ENCODE measurements around the gene ZNF362. TPM values are rescaled to one million over a fixed set of nuclear protein-coding genes. Genes with fewer than 3 reads are reported as not detected.

The ZNF362 gene
- total RNA-seq, 2 donors from 2014 or later, result 27.4 to 41.5 TPM

GRCh38 chr1:33292726-33293340 is 36.5 kb downstream of the ZNF362 start:
- 96 to 97% methylated on average over 10 to 13 of the region's 13 CpGs for whole genome bisulfite sequencing, 2 experiments (ENCODE audit: insufficient coverage in 1 of 2, insufficient read length in 1 of 2)
- no peak overlapping the region for H3K9ac ChIP-seq (ENCODE audit: extremely low read depth, low read length, poor library complexity, severe bottlenecking)
- DNase-seq, result no peak
- peaks cover 7% of the 10 kb centered on the region for H3K9me3 Mint-ChIP-seq
- peaks cover 53% of the 10 kb centered on the region for H3K36me3 Mint-ChIP-seq (ENCODE audit: low read depth)
- H3K27ac ChIP-seq (ENCODE audit: low read depth, low read length), result no peak overlapping the region
- no peaks in the 10 kb centered on the region for H3K4me1 ChIP-seq (ENCODE audit: control insufficient read depth, insufficient read depth, low read length)
- no peak overlapping the region for H3K4me3 Mint-ChIP-seq
- no peak for TF ChIP-seq CTCF (conservative IDR thresholded peaks at IDR 0.05)
- H3K4me1 Mint-ChIP-seq, result no peaks in the 10 kb centered on the region
- no peaks in the 10 kb centered on the region for H3K27me3 ChIP-seq (ENCODE audit: control insufficient read depth, insufficient read depth, low read length, poor library complexity, severe bottlenecking)
- H3K4me3 ChIP-seq (ENCODE audit: low read length), result no peak overlapping the region
- H3K9me3 ChIP-seq (ENCODE audit: control insufficient read depth, low read length), result no peaks in the 10 kb centered on the region
- H3K36me3 ChIP-seq (ENCODE audit: control insufficient read depth, insufficient read depth, low read length), result peaks cover 43% of the 10 kb centered on the region
- no peaks in the 10 kb centered on the region for H3K27me3 Mint-ChIP-seq (ENCODE audit: insufficient read depth)
- no peak overlapping the region for H3K27ac Mint-ChIP-seq

- no peak overlapping the region for H3K4me3 ChIP-seq (ENCODE audit: low read length)
- H3K36me3 Mint-ChIP-seq (ENCODE audit: low read depth), result peaks cover 55% of the 10 kb centered on the region
- no peak overlapping the region for H3K4me3 Mint-ChIP-seq
Measured at GRCh38 chr1:33294071-33295010, 38.0 kb downstream of the ZNF362 start.

GRCh38 chr1:33295023-33295422 is 38.7 kb downstream of the ZNF362 start:
- H3K4me1 Mint-ChIP-seq, result no peaks in the 10 kb centered on the region
- no peak for TF ChIP-seq CTCF (conservative IDR thresholded peaks at IDR 0.05)
- no peak overlapping the region for H3K27ac Mint-ChIP-seq

More at GRCh38 chr1:33294071-33295010, 38.0 kb downstream of the ZNF362 start:
- WGBS, 2 experiments (ENCODE audit: insufficient coverage in 1 of 2, insufficient read length in 1 of 2), result 94 to 97% methylated on average over 7 to 13 of the region's 13 CpGs
- Histone ChIP-seq H3K27me3 (ENCODE audit: control insufficient read depth, insufficient read depth, low read length, poor library complexity, severe bottlenecking) (no peaks in the 10 kb centered on the region), H3K9me3 (ENCODE audit: control insufficient read depth, low read length) (no peaks in the 10 kb centered on the region), H3K36me3 (ENCODE audit: control insufficient read depth, insufficient read depth, low read length) (peaks cover 53% of the 10 kb centered on the region), H3K27ac (ENCODE audit: low read depth, low read length) (peak overlapping the region; percentile 32), H3K4me1 (ENCODE audit: control insufficient read depth, insufficient read depth, low read length) (no peaks in the 10 kb centered on the region), H3K9ac (ENCODE audit: extremely low read depth, low read length, poor library complexity, severe bottlenecking) (no peak overlapping the region)
- no peak for DNase-seq
- Mint-ChIP-seq H3K27me3 (ENCODE audit: insufficient read depth) (no peaks in the 10 kb centered on the region), H3K27ac (no peak overlapping the region), H3K4me1 (no peaks in the 10 kb centered on the region), H3K9me3 (peaks cover 4% of the 10 kb centered on the region)
- TF ChIP-seq CTCF (conservative IDR thresholded peaks at IDR 0.05), result no peak

More at GRCh38 chr1:33295023-33295422, 38.7 kb downstream of the ZNF362 start:
- DNase-seq, result peak; percentile 76
- Mint-ChIP-seq H3K27me3 (ENCODE audit: insufficient read depth) (no peaks in the 10 kb centered on the region), H3K4me3 (no peak overlapping the region), H3K36me3 (ENCODE audit: low read depth) (peaks cover 52% of the 10 kb centered on the region), H3K9me3 (peaks cover under 1% of the 10 kb centered on the region)
- Histone ChIP-seq H3K9me3 (ENCODE audit: control insufficient read depth, low read length) (no peaks in the 10 kb centered on the region), H3K4me1 (ENCODE audit: control insufficient read depth, insufficient read depth, low read length) (no peaks in the 10 kb centered on the region), H3K4me3 (ENCODE audit: low read length) (no peak overlapping the region), H3K27me3 (ENCODE audit: control insufficient read depth, insufficient read depth, low read length, poor library complexity, severe bottlenecking) (no peaks in the 10 kb centered on the region), H3K36me3 (ENCODE audit: control insufficient read depth, insufficient read depth, low read length) (peaks cover 56% of the 10 kb centered on the region), H3K27ac (ENCODE audit: low read depth, low read length) (no peak overlapping the region), H3K9ac (ENCODE audit: extremely low read depth, low read length, poor library complexity, severe bottlenecking) (no peak overlapping the region)
- WGBS, 2 experiments (ENCODE audit: insufficient coverage in 1 of 2, insufficient read length in 1 of 2), result 89 to 92% methylated on average over 10 to 15 of the region's 15 CpGs
